Activated naive CD4-positive, alpha-beta T cell treated with anti-CD3 and anti-CD28 coated beads for 36 hours (primary cell): ENCODE measurements around the gene CEPT1. TPM values are rescaled to one million over a fixed set of nuclear protein-coding genes. Genes with fewer than 3 reads are reported as not detected.

ENCODE experiments used
- CTCF ChIA-PET: fragments of 350-600 bp; sonication (Branson Sonifier 250); formaldehyde crosslinking; loops from one replicate; lab custom pipeline; 2021; ENCODE audit warnings: antibody characterized with exemption; lab: Charles Lee
- DNase-seq: peaks from one replicate; pipeline ENCODE4 v3.0.0-alpha.2; 2020
- H3K27ac Mint-ChIP-seq: one replicate; pipeline ENCODE4 v1.8.0; 2021; ENCODE audit warnings: mild to moderate bottlenecking, mixed read lengths
- H3K27me3 Mint-ChIP-seq: one replicate; pipeline ENCODE4 v1.8.0; 2021; ENCODE audit warnings: low read depth, mixed read lengths
- H3K36me3 Mint-ChIP-seq: one replicate; pipeline ENCODE4 v1.8.0; 2021; ENCODE audit warnings: low read depth, mixed read lengths
- H3K4me1 Mint-ChIP-seq: one replicate; pipeline ENCODE4 v1.8.0; 2021; ENCODE audit warnings: low read depth, mixed read lengths
- H3K4me3 Mint-ChIP-seq: one replicate; pipeline ENCODE4 v1.8.0; 2021; ENCODE audit warnings: mild to moderate bottlenecking, moderate library complexity, mixed read lengths
- H3K9me3 Mint-ChIP-seq: one replicate; pipeline ENCODE4 v1.8.0; 2021; ENCODE audit warnings: mixed read lengths
- intact Hi-C: fragments of 100-400 bp; cut with micrococcal nuclease; formaldehyde crosslinking; loops from one replicate; pipeline ENCODE4 v1.15.1; 2023
- total RNA-seq, 2 experiments: library from RNA; stranded (reverse); gene quantifications; one replicate each; pipeline ENCODE4 v1.2.3, GENCODE V29; 2021

CEPT1 gene
- total RNA-seq, 2 experiments from 2014 or later = 29.0 to 30.3 TPM

DNA sequence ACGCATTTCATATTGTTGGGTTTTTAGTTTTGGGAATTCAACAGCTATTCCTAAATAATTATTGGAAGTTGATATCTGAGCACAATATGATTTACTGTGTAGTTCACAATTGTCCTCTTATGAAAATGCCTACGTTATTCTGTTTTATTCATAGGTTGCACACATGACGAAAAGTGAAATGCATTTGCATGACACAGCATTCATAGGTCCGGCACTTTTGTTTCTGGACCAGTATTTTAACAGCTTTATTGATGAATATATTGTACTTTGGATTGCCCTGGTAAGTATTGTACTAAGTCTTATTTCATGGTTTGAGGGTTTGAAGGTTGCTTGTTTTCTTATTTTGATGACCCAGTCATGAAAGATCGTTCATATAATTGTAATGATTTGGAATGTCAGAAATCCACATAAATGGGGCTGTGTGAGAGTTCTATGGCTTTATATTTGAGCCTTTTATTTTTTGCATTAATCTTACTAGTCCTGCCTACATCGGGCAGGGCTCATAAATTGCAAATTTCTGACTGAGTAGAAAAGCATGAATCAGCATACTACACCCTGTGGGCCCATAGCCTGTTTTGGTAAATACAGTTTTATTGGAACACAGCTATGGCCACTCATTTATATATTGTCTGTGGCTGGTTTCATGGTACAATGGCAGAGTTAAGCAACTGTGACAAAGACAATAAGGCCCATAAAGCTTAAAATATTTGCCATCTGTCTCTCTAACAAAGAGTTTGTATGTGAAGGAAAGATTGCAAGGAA is 43.5 kb downstream of the CEPT1 start:
- CTCF ChIA-PET = interaction anchor here (0.8 to 1.8 kb wide), 3 partner anchors 15 to 44 kb away, joined by 3 to 5 read pairs (median 3); partner anchors contain the start of genes CEPT1 and DRAM2
- H3K4me1 Mint-ChIP-seq = peaks cover 69% of the 10 kb centered on the region
- intact Hi-C loops = no loop called here
- no peaks in the 10 kb centered on the region for H3K9me3 Mint-ChIP-seq
- H3K27me3 Mint-ChIP-seq = no peaks in the 10 kb centered on the region
- peaks cover 58% of the 10 kb centered on the region for H3K36me3 Mint-ChIP-seq
- H3K4me3 Mint-ChIP-seq = no peak overlapping the region
- peak overlapping the region; percentile 74 for H3K27ac Mint-ChIP-seq
- DNase-seq = no peak

DNA sequence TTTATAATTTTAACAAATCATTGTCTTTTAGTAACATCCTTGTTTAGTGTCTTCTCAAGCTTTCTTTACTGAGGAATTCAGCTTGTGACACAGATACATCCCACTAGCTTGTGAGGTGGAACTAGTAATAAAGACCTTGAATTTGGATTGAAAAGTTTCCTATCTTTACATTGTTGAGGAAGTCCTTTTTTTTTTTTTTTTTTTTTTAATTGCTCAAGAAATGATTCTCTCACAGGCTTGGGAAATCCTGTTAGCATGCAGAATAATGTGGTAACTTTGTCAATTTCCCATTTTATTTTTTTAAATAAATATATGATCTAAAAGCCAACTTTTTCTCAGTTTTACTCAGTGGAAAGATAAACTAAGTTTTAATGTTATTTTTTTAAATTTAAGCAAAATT is 44.6 kb downstream of the CEPT1 start:
- H3K9me3 Mint-ChIP-seq = no peaks in the 10 kb centered on the region
- H3K36me3 Mint-ChIP-seq = peaks cover 66% of the 10 kb centered on the region
- no peak overlapping the region for H3K4me3 Mint-ChIP-seq
- H3K27me3 Mint-ChIP-seq = no peaks in the 10 kb centered on the region
- H3K27ac Mint-ChIP-seq = peak overlapping the region; percentile 74
- intact Hi-C loops = loop anchor here (5.0 kb wide), 1 partner anchor 38 kb away; no protein-coding TSS in a partner anchor
- peaks cover 75% of the 10 kb centered on the region for H3K4me1 Mint-ChIP-seq
- CTCF ChIA-PET = no interaction called here
- DNase-seq = no peak

DNA sequence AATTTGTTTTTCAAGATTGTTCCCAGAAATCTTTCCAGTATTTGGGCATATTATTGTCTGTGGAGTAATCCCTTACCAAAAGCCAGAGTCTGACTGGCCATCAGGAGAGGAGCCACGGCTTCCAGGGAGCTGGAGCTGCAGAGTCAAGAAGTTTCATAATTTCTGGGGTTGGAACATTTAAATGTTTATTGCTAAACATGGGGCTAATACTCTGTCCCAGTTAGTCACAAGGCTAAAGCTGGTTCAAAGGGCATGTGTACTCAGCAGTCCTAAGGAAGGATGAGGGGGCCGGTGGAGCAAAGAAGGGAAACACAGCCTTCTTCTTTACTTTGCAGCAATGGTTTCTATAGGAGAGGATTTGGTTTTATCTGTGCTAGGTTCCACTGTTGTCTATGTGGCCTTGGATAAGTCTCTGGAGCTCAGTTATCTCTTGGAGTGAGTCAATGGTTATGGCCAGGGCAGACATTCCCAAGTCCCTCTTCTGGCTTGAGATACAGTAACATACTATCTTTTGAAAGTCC is 51.0 kb downstream of the CEPT1 start:
- peaks cover 98% of the 10 kb centered on the region for H3K4me1 Mint-ChIP-seq
- H3K4me3 Mint-ChIP-seq = no peak overlapping the region
- intact Hi-C loops = no loop called here
- H3K27me3 Mint-ChIP-seq = no peaks in the 10 kb centered on the region
- peaks cover 95% of the 10 kb centered on the region for H3K36me3 Mint-ChIP-seq
- H3K9me3 Mint-ChIP-seq = no peaks in the 10 kb centered on the region
- no peak for DNase-seq
- CTCF ChIA-PET = interaction anchor here (0.8 to 13.5 kb wide), 2 partner anchors 9 to 28 kb away, joined by 4 to 234 read pairs; no protein-coding TSS in a partner anchor
- H3K27ac Mint-ChIP-seq = peak overlapping the region; percentile 99

DNA sequence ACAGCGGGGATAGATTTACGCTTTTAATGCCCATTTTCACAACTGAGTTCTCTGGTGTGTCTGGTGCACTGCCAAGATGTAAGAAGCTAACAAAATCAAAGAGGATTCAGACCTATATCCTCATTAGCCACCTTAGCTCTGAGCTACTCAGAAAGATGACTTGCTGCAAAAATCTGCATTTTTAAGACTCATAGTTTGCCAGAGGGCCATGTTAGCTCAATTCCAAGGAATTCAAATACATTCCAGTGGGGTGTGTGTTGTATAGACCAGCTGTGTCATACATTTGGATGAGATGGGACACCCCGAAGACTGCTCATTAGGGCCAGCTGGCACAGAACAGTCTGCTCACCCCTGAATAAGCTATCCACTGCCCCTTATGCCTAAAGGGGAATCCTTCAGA is 51.5 kb downstream of the CEPT1 start:
- no peak overlapping the region for H3K4me3 Mint-ChIP-seq
- H3K4me1 Mint-ChIP-seq = peaks cover 98% of the 10 kb centered on the region
- H3K9me3 Mint-ChIP-seq = no peaks in the 10 kb centered on the region
- peak overlapping the region; percentile 99 for H3K27ac Mint-ChIP-seq
- peaks cover 98% of the 10 kb centered on the region for H3K36me3 Mint-ChIP-seq
- CTCF ChIA-PET = interaction anchor here (0.7 to 13.5 kb wide), 3 partner anchors 9 to 27 kb away, joined by 3 to 234 read pairs (median 4); partner anchors contain the start of gene DENND2D
- intact Hi-C loops = no loop called here
- no peak for DNase-seq
- H3K27me3 Mint-ChIP-seq = no peaks in the 10 kb centered on the region

DNA sequence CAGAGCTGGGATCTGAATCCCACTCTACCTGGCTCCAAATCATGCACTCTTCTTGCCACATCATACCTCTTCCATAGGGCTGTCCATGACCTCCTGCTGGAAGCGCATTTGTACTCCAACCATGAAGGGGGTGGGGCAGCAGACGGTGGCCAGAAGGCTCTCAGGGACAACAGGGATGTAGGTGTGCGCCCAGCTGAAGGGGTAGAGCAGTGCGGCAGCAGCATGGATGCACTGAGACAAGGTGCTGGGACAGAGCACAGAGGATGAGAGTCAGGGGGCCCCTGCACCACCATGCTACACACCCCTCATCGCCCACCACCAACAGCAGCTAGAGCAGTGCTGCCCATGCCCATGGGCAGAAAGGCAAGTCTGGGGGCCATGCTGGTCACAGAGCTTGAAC is 52.1 kb downstream of the CEPT1 start:
- H3K27ac Mint-ChIP-seq = peak overlapping the region; percentile 99
- no peaks in the 10 kb centered on the region for H3K27me3 Mint-ChIP-seq
- intact Hi-C loops = no loop called here
- H3K36me3 Mint-ChIP-seq = peaks cover 98% of the 10 kb centered on the region
- H3K9me3 Mint-ChIP-seq = no peaks in the 10 kb centered on the region
- H3K4me1 Mint-ChIP-seq = peaks cover 98% of the 10 kb centered on the region
- CTCF ChIA-PET = interaction anchor here (0.7 to 13.5 kb wide), 3 partner anchors 8 to 27 kb away, joined by 3 to 234 read pairs (median 4); partner anchors contain the start of gene DENND2D
- H3K4me3 Mint-ChIP-seq = no peak overlapping the region
- DNase-seq = no peak

DNA sequence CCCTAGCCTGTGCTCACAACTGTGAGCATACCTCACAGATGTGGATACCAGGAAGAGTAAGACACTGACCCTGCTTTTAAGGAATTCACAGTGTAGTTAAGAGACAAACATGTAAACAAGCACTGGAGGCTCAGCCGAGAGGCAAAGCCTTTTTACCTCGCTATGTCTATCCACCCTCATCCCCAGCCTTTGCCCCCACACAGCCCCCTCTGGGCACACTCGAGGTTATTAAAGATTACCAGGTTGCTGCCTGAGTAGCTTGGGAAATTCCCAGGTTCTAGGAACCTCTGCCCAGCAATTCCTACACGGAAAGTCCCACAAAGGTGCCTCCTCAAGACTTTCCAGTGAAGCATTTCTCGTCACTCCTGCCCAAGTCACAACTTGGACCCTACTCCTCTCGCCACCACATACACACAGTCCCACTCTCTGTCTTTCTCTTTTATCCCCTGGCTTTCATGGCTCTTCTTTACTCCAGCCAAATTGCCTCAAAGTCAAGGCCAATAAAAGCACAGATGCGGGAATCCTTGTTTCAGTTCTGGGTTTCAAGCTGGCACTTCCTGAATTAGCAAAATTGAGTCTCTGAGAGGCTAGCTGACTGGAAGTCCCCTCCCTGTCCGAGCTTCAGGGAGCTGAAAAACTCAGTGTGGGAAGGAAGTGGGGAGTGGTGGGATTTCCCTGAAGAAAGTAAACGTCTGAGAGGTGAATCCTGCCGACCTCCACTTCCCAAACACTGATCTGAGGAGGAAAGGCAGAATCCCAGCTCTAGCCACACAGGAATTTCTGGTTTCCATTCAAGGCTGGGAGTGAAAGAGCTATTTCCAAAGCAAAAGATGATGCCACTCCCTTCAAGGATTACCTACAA is 52.9 kb downstream of the CEPT1 start:
- Mint-ChIP-seq H3K27me3 (no peaks in the 10 kb centered on the region), H3K4me1 (peaks cover 96% of the 10 kb centered on the region), H3K4me3 (peak overlapping the region; percentile 55), H3K9me3 (no peaks in the 10 kb centered on the region), H3K36me3 (peaks cover 99% of the 10 kb centered on the region), H3K27ac (peak overlapping the region; percentile 99)
- CTCF ChIA-PET = interaction anchor here (0.7 to 13.5 kb wide), 2 partner anchors 26 to 141 kb away, joined by 3 to 234 read pairs; no protein-coding TSS in a partner anchor
- DNase-seq = peak; percentile 53
- intact Hi-C loops = no loop called here

DNA sequence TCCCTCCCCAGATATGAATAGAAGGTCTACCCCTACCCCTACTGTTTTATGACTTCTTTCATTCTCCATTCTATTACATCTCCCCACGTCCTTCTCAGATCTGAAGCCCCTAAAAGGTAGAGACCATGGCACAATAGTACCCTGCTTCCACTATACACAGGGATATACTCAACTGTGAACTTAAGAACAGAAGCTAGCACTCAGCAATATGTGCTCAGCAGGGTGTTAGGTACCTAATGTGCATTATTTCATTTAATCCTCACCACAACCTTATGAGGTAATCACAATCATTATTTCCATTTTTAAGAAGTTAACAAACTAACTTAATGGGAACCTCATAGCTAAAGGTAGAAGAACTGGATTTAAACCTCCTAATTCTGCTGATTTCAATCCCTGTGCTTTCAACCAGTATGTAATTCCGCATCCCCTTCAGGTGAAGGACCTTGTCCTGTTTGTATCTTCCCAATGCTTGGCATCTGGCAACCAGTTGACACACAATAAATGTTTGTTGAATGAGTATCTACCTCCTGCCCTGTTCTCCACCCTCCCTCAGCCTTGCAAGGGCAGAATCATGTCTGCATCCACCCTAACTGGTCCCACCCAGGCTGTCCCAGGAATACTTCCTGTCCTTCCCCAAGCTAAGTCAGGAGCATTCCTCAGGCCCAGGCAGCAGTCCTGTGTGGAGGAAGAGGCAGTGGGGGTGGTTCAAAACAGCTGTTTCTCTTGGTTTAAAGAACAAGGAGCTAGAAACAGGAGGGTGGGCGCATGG is 53.9 kb downstream of the CEPT1 start:
- intact Hi-C loops = no loop called here
- no peak for DNase-seq
- Mint-ChIP-seq H3K4me1 (peaks cover 86% of the 10 kb centered on the region), H3K4me3 (peak overlapping the region; percentile 55), H3K9me3 (no peaks in the 10 kb centered on the region), H3K27me3 (no peaks in the 10 kb centered on the region), H3K36me3 (peaks cover 99% of the 10 kb centered on the region), H3K27ac (peak overlapping the region; percentile 99)
- CTCF ChIA-PET = interaction anchor here (13.5 kb wide), 1 partner anchor 25 kb away, joined by 234 read pairs; no protein-coding TSS in a partner anchor

DNA sequence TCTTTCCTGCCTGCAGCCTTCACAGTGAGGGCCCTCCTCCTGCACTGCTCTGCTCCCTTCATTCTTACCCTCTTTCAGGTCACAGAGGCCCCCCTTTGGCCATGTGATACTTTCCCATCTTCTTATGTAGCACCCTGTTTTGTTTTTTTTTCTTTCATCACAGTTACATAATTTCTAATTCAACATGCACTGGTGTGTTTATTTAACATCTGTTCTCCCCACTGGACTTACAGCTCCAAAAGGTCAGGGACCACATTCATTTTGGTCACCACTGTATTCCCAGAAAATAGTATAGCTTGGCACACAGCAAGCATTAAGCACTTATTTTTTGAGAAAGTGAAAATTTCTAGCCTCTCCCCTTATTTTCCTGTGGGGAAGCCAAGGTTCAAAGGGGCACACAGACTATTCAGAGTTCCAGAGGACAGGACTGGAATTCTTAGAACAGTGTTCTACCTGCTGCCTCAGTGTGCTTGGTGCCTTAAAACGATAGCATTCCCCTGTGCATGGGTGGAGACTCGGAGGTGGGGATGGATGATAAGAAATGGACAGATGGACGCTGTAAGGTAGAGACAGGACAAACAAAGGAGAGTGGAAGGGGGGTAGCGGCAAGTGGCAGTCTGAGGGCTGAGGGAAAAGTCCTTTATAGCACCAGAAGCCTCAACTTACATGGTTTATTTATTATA is 55.1 kb downstream of the CEPT1 start:
- Mint-ChIP-seq H3K9me3 (no peaks in the 10 kb centered on the region), H3K4me3 (peak overlapping the region; percentile 68), H3K27ac (peak overlapping the region; percentile 99), H3K27me3 (no peaks in the 10 kb centered on the region), H3K4me1 (peaks cover 75% of the 10 kb centered on the region), H3K36me3 (peaks cover 99% of the 10 kb centered on the region)
- intact Hi-C loops = no loop called here
- CTCF ChIA-PET = interaction anchor here (4.4 to 13.5 kb wide), 2 partner anchors 24 to 205 kb away, joined by 15 to 234 read pairs; no protein-coding TSS in a partner anchor
- DNase-seq = no peak

DNA sequence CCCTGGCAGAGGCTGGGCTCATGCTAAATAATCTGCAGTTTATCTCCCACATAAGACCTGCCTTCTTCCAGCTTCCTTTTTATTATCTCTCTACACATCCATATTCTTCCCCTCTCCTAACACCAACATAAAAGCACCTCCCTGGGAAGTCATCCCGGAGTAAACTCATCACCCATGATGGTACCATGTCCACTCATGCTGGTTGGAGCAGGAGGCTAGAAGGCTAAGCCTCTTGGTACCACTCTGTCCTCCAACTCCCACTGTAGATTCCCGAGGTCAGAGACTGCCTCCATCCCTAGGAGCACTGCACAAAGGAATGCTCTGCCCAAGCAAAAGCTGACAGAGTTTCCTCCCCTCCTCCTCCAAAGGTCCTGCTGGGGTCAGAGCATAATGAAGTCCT is 56.2 kb downstream of the CEPT1 start:
- intact Hi-C loops = no loop called here
- Mint-ChIP-seq H3K27ac (peak overlapping the region; percentile 99), H3K9me3 (no peaks in the 10 kb centered on the region), H3K36me3 (peaks cover 94% of the 10 kb centered on the region), H3K27me3 (no peaks in the 10 kb centered on the region), H3K4me1 (peaks cover 71% of the 10 kb centered on the region), H3K4me3 (peak overlapping the region; percentile 98)
- CTCF ChIA-PET = interaction anchor here (1.0 to 13.5 kb wide), 4 partner anchors 23 to 204 kb away, joined by 3 to 234 read pairs (median 9); no protein-coding TSS in a partner anchor
- DNase-seq = no peak

DNA sequence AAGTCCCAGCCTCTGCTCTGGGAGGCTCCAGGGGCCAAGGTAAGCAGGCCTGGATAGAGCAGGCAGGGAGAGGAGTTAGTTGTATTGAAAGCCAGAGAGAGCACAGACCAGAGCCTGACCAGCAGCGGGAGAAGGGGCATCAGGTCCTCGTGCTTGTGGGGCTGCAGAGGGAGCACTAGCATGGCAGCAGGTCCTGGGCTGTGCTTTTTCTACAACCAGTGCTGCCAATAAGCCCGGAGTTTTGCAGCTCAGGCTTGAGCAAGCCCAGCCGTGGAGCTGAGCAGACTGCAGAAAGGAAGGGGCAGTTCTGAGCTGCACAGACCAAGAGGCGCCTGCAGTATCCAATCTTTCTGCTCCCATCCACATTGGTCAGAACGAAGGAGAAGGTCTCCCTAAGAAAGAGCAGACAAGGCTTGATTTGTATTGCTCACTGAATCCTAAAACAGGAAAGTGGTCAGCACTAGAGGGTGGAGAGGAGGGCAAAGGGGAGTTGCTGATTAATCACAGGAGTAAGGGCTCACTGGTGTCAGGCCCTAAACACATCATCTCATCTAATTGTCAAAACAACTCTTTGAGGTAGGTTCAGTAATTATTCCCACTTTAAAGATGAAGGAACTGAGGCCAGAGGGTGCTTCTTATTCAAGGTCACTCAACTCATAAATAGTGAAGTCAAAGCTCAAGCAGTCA is 57.7 kb downstream of the CEPT1 start:
- Mint-ChIP-seq H3K27me3 (no peaks in the 10 kb centered on the region), H3K27ac (peak overlapping the region; percentile 99), H3K9me3 (no peaks in the 10 kb centered on the region), H3K4me1 (peaks cover 71% of the 10 kb centered on the region), H3K36me3 (peaks cover 79% of the 10 kb centered on the region), H3K4me3 (peak overlapping the region; percentile 98)
- peak; percentile 70 for DNase-seq
- intact Hi-C loops = loop anchor here (1.0 kb wide), 1 partner anchor 57 kb away; the partner anchor contains the start of genes CEPT1 and DRAM2
- CTCF ChIA-PET = interaction anchor here (1.0 to 13.5 kb wide), 7 partner anchors 10 to 215 kb away, joined by 3 to 234 read pairs (median 11); no protein-coding TSS in a partner anchor
